ENCODE results near the gene FAM149A.

Gene FAM149A

DNA sequence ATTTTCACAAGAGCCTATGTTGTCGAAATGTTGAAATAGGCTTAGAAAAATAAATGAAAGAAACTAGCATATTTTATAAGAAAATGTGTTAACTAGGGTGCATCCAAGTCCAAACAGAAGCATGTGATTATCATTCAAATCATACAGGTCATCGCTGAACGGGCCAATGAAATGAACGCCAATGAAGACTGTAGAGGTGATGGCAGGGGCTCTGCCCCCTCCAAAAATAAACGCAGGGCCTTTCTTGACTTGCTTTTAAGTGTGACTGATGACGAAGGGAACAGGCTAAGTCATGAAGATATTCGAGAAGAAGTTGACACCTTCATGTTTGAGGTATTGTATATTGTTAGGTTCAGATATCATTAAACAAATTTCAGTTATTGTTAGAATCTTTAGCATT is 96.5 kb downstream of the FAM149A start:
- WGBS, result 94% methylated on average over 4 of the region's 7 CpGs
- peaks cover 3 to 49% of the 10 kb centered on the region in 2 experiments for H3K36me3 ChIP-seq (ENCODE audit: control insufficient read depth in 1 of 2, insufficient read depth in 2 of 2, low read depth in 1 of 2, low read length in 2 of 2)
- H3K27me3 ChIP-seq (ENCODE audit: control insufficient read depth in 1 of 2, insufficient read depth in 1 of 2, low read length in 2 of 2), result no peaks in the 10 kb centered on the region
- no peak for DNase-seq
- H3K9ac ChIP-seq (ENCODE audit: low read length), result no peak overlapping the region
- no peak overlapping the region for H4K91ac ChIP-seq (ENCODE audit: low read length)
- no peak overlapping the region for H2BK15ac ChIP-seq (ENCODE audit: low read depth, poor library complexity, severe bottlenecking)
- no peak overlapping the region for H3K18ac ChIP-seq (ENCODE audit: low read depth in 1 of 2, low read length in 2 of 2)
- H2BK120ac ChIP-seq (ENCODE audit: low read depth, low read length), result no peak overlapping the region
- no peak overlapping the region for H3K23ac ChIP-seq (ENCODE audit: low read length in 2 of 2)
- no peaks in the 10 kb centered on the region for H3K9me3 ChIP-seq (ENCODE audit: control insufficient read depth, low read length)
- no peak overlapping the region for H3K4ac ChIP-seq (ENCODE audit: low read depth in 1 of 2, low read length in 2 of 2)
- no peak overlapping the region for H3K4me3 ChIP-seq (ENCODE audit: insufficient read depth in 1 of 2, low read depth in 1 of 2, low read length in 2 of 2)
- H2AK5ac ChIP-seq (ENCODE audit: low read length, severe bottlenecking), result no peak overlapping the region
- H3K79me1 ChIP-seq (replicated peaks; ENCODE audit: low read length, poor library complexity, severe bottlenecking), result no peaks in the 10 kb centered on the region
- H2BK12ac ChIP-seq (ENCODE audit: low read length in 2 of 2), result no peak overlapping the region
- no peaks in the 10 kb centered on the region for H3K4me1 ChIP-seq (ENCODE audit: control insufficient read depth, insufficient read depth, low read depth, low read length)
- no peak overlapping the region for H3K14ac ChIP-seq (ENCODE audit: low read length in 2 of 2)
- H3K4me2 ChIP-seq (ENCODE audit: low read length, poor library complexity, severe bottlenecking), result no peak overlapping the region
- H2BK5ac ChIP-seq (ENCODE audit: low read depth, low read length, poor library complexity, severe bottlenecking), result no peak overlapping the region
- no peak overlapping the region for H3K27ac ChIP-seq (ENCODE audit: low read length, poor library complexity, severe bottlenecking)
- H2AFZ ChIP-seq (ENCODE audit: low read depth, low read length), result no peak overlapping the region
- no peak overlapping the region for H4K8ac ChIP-seq (ENCODE audit: low read length)

DNA sequence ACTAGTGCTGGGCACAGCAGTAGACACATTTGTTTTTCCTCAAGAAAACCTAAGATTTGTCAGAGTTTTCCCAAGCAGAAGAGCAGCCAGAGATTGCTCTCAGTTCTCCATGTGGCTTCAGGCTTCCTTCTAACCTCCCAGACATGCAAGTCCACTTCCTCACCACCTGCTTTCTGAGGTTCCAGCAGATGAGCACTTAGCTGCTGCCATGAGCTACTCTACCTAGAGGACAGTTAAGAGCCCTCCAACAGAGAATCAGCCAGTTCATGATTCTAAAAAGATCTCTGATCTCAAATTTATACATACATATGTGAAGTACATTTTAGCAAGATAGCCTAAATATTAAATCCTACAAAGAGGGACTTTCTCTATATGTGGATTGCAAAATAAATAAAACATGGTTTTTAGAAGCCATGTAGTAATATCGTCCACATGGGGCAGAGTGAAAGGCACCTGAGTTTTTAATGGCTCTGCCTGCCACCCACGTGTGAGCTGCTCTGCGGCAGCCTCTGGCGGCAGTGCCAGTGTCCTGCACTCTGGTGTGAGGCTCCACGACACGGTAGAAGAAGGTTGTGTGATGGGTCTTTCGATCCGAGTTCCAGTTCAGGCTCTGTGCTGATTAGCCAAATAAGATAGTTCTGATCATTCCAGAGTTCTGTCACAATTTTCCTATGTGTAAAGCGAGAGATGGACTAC is 97.2 kb downstream of the FAM149A start:
- Histone ChIP-seq H3K4me1 (ENCODE audit: control insufficient read depth, insufficient read depth, low read depth, low read length) (no peaks in the 10 kb centered on the region), H3K18ac (ENCODE audit: low read depth in 1 of 2, low read length in 2 of 2) (no peak overlapping the region), H3K27ac (ENCODE audit: low read length, poor library complexity, severe bottlenecking) (no peak overlapping the region), H3K23ac (ENCODE audit: low read length in 2 of 2) (no peak overlapping the region), H4K8ac (ENCODE audit: low read length) (no peak overlapping the region), H2AFZ (ENCODE audit: low read depth, low read length) (no peak overlapping the region), H2BK12ac (ENCODE audit: low read length in 2 of 2) (no peak overlapping the region), H3K27me3 (ENCODE audit: control insufficient read depth in 1 of 2, insufficient read depth in 1 of 2, low read length in 2 of 2) (no peaks in the 10 kb centered on the region), H3K4me2 (ENCODE audit: low read length, poor library complexity, severe bottlenecking) (no peak overlapping the region), H3K9ac (ENCODE audit: low read length) (peak overlapping the region; percentile 25), H3K4me3 (ENCODE audit: insufficient read depth in 1 of 2, low read depth in 1 of 2, low read length in 2 of 2) (no peak overlapping the region), H2BK15ac (ENCODE audit: low read depth, poor library complexity, severe bottlenecking) (no peak overlapping the region), H3K36me3 (ENCODE audit: control insufficient read depth in 1 of 2, insufficient read depth in 2 of 2, low read depth in 1 of 2, low read length in 2 of 2) (peaks cover 3 to 43% of the 10 kb centered on the region in 2 experiments), H4K91ac (ENCODE audit: low read length) (no peak overlapping the region), H3K9me3 (ENCODE audit: control insufficient read depth, low read length) (no peaks in the 10 kb centered on the region), H3K79me1 (replicated peaks; ENCODE audit: low read length, poor library complexity, severe bottlenecking) (no peaks in the 10 kb centered on the region), H3K14ac (ENCODE audit: low read length in 2 of 2) (no peak overlapping the region), H2BK5ac (ENCODE audit: low read depth, low read length, poor library complexity, severe bottlenecking) (no peak overlapping the region), H2AK5ac (ENCODE audit: low read length, severe bottlenecking) (no peak overlapping the region), H3K4ac (ENCODE audit: low read depth in 1 of 2, low read length in 2 of 2) (no peak overlapping the region), H2BK120ac (ENCODE audit: low read depth, low read length) (no peak overlapping the region)
- peak; percentile 17 for DNase-seq
- WGBS, result 58% methylated on average over 9 of the region's 9 CpGs

DNA sequence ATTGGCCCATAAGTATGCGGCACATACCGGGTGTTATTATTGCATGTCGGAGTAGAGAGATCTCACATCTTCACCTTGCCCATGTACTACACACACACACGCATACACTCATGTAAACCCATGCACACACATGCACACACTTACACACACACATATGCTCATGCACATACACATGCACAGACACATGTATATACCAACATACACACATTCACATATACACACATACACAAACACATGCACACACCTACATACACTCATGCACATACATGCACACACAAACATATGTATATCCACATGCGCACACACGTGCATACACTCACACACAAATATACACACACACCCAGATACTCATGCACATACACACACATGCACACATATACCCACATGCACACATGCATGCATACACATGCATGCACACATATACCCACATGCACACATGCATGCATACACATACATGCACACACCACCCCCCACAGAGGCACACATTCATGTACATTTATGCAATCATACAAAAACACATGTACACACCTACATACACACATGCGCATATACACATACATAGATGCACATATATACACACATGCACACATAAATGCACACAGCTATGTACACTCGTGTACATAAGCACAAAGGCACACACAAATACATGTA is 98.1 kb downstream of the FAM149A start:
- H3K4me3 ChIP-seq (ENCODE audit: insufficient read depth in 1 of 2, low read depth in 1 of 2, low read length in 2 of 2), result no peak overlapping the region
- no peak overlapping the region for H3K23ac ChIP-seq (ENCODE audit: low read length in 2 of 2)
- H3K27me3 ChIP-seq (ENCODE audit: control insufficient read depth in 1 of 2, insufficient read depth in 1 of 2, low read length in 2 of 2), result no peaks in the 10 kb centered on the region
- no peak overlapping the region for H4K8ac ChIP-seq (ENCODE audit: low read length)
- H3K18ac ChIP-seq (ENCODE audit: low read depth in 1 of 2, low read length in 2 of 2), result no peak overlapping the region
- H2BK5ac ChIP-seq (ENCODE audit: low read depth, low read length, poor library complexity, severe bottlenecking), result no peak overlapping the region
- H3K4me2 ChIP-seq (ENCODE audit: low read length, poor library complexity, severe bottlenecking), result no peak overlapping the region
- H3K9me3 ChIP-seq (ENCODE audit: control insufficient read depth, low read length), result no peaks in the 10 kb centered on the region
- H3K14ac ChIP-seq (ENCODE audit: low read length in 2 of 2), result no peak overlapping the region
- no peak overlapping the region for H3K4ac ChIP-seq (ENCODE audit: low read depth in 1 of 2, low read length in 2 of 2)
- no peak overlapping the region for H2AFZ ChIP-seq (ENCODE audit: low read depth, low read length)
- WGBS, result 88% methylated on average over 8 of the region's 8 CpGs
- DNase-seq, result no peak
- peaks cover 0 to 33% of the 10 kb centered on the region in 2 experiments for H3K36me3 ChIP-seq (ENCODE audit: control insufficient read depth in 1 of 2, insufficient read depth in 2 of 2, low read depth in 1 of 2, low read length in 2 of 2)
- no peak overlapping the region for H2BK120ac ChIP-seq (ENCODE audit: low read depth, low read length)
- no peak overlapping the region for H2BK15ac ChIP-seq (ENCODE audit: low read depth, poor library complexity, severe bottlenecking)
- no peak overlapping the region for H3K27ac ChIP-seq (ENCODE audit: low read length, poor library complexity, severe bottlenecking)
- H4K91ac ChIP-seq (ENCODE audit: low read length), result no peak overlapping the region
- H3K4me1 ChIP-seq (ENCODE audit: control insufficient read depth, insufficient read depth, low read depth, low read length), result no peaks in the 10 kb centered on the region
- H3K79me1 ChIP-seq (replicated peaks; ENCODE audit: low read length, poor library complexity, severe bottlenecking), result no peaks in the 10 kb centered on the region
- H2AK5ac ChIP-seq (ENCODE audit: low read length, severe bottlenecking), result no peak overlapping the region
- no peak overlapping the region for H2BK12ac ChIP-seq (ENCODE audit: low read length in 2 of 2)
- H3K9ac ChIP-seq (ENCODE audit: low read length), result no peak overlapping the region

DNA sequence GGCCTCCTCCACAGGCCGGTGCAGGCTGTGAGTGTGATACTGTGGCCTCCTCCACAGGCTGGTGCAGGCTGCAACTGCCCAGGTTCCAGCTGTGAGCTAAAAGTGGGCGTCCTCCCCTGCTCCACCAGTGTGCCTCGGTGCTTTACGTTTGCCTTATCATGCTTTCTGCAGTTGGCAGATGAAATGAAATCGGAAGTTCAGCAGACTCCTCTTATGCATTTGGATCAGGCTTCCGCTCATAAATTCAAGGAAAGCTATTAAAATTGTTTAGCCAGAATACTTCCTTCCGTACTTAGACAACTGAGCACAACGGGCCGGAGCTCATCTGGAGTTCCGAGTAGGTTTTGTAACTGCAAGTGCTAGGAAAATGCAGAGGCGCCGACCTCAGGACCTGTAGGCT is 98.9 kb downstream of the FAM149A start:
- no peak overlapping the region for H2AFZ ChIP-seq (ENCODE audit: low read depth, low read length)
- H3K9ac ChIP-seq (ENCODE audit: low read length), result peak overlapping the region; percentile 56
- H3K9me3 ChIP-seq (ENCODE audit: control insufficient read depth, low read length), result no peaks in the 10 kb centered on the region
- no peak overlapping the region for H3K4me3 ChIP-seq (ENCODE audit: insufficient read depth in 1 of 2, low read depth in 1 of 2, low read length in 2 of 2)
- no peak overlapping the region for H4K91ac ChIP-seq (ENCODE audit: low read length)
- no peak overlapping the region for H2BK120ac ChIP-seq (ENCODE audit: low read depth, low read length)
- H3K79me1 ChIP-seq (replicated peaks; ENCODE audit: low read length, poor library complexity, severe bottlenecking), result no peaks in the 10 kb centered on the region
- H3K4me1 ChIP-seq (ENCODE audit: control insufficient read depth, insufficient read depth, low read depth, low read length), result no peaks in the 10 kb centered on the region
- H3K36me3 ChIP-seq (ENCODE audit: control insufficient read depth in 1 of 2, insufficient read depth in 2 of 2, low read depth in 1 of 2, low read length in 2 of 2), result peaks cover 0 to 26% of the 10 kb centered on the region in 2 experiments
- no peak overlapping the region for H3K4me2 ChIP-seq (ENCODE audit: low read length, poor library complexity, severe bottlenecking)
- no peak overlapping the region for H4K8ac ChIP-seq (ENCODE audit: low read length)
- H3K14ac ChIP-seq (ENCODE audit: low read length in 2 of 2), result no peak overlapping the region
- no peak overlapping the region for H2BK15ac ChIP-seq (ENCODE audit: low read depth, poor library complexity, severe bottlenecking)
- no peak overlapping the region for H3K27ac ChIP-seq (ENCODE audit: low read length, poor library complexity, severe bottlenecking)
- no peak overlapping the region for H2BK5ac ChIP-seq (ENCODE audit: low read depth, low read length, poor library complexity, severe bottlenecking)
- no peak overlapping the region for H3K4ac ChIP-seq (ENCODE audit: low read depth in 1 of 2, low read length in 2 of 2)
- H3K23ac ChIP-seq (ENCODE audit: low read length in 2 of 2), result no peak overlapping the region
- H3K27me3 ChIP-seq (ENCODE audit: control insufficient read depth in 1 of 2, insufficient read depth in 1 of 2, low read length in 2 of 2), result no peaks in the 10 kb centered on the region
- no peak overlapping the region for H2AK5ac ChIP-seq (ENCODE audit: low read length, severe bottlenecking)
- no peak overlapping the region for H3K18ac ChIP-seq (ENCODE audit: low read depth in 1 of 2, low read length in 2 of 2)
- 87% methylated on average over 12 of the region's 12 CpGs for WGBS
- H2BK12ac ChIP-seq (ENCODE audit: low read length in 2 of 2), result no peak overlapping the region
- DNase-seq, result no peak
